Hematopoietic multipotent progenitor cell treated with erythropoietin and hydrocortisone succinate and interleukin-3 and kit ligand, for 15 days (in vitro differentiated cells): ENCODE results near the gene TMPRSS15.

Source experiments
- DNase-seq: peaks from one replicate; pipeline ENCODE4 v3.0.0-alpha.2; 2015; ENCODE audit warnings: low spot score

Gene TMPRSS15

GRCh38 chr21:18244671-18245463, 158.7 kb downstream of the TMPRSS15 start, which contains the start of gene CHODL:
TSS of gene CHODL (plus strand) at chr21:18244833. CDS start at chr21:18245224, 391 bp downstream.
- no peak for DNase-seq

- no peak for DNase-seq
Observed at GRCh38 chr21:18235545-18235944, 168.0 kb downstream of the TMPRSS15 start.

GRCh38 chr21:18228060-18228739, 175.4 kb downstream of the TMPRSS15 start:
- DNase-seq = no peak

GRCh38 chr21:18222346-18222745, 181.2 kb downstream of the TMPRSS15 start:
- DNase-seq = no peak

GRCh38 chr21:18220498-18220897, 183.1 kb downstream of the TMPRSS15 start:
- DNase-seq = no peak
